ENCODE data around the gene WRNIP1.

The WRNIP1 gene

GRCh38 chr6:2746557-2747061 is 18.6 kb upstream of the WRNIP1 start:
- Histone ChIP-seq H3K9me3 (ENCODE audit: insufficient read depth, low read length) (no peaks in the 10 kb centered on the region), H3K4me2 (ENCODE audit: low read depth, low read length, poor library complexity, severe bottlenecking) (no peak overlapping the region), H3K9me2 (replicated peaks; ENCODE audit: insufficient read depth, low read length) (no peaks in the 10 kb centered on the region), H3K9ac (ENCODE audit: low read length) (no peak overlapping the region), H3K4me3 (ENCODE audit: insufficient read depth, low read length, poor library complexity, severe bottlenecking) (no peak overlapping the region), H3F3A (ENCODE audit: insufficient read depth) (no peaks in the 10 kb centered on the region), H3K27me3 (ENCODE audit: low read length) (no peaks in the 10 kb centered on the region), H2AFZ (ENCODE audit: low read depth, low read length, severe bottlenecking) (no peak overlapping the region), H3K79me2 (ENCODE audit: insufficient read depth, low read length) (no peaks in the 10 kb centered on the region), H3K36me3 (ENCODE audit: low read length) (no peaks in the 10 kb centered on the region), H3K27ac (ENCODE audit: low read depth, low read length) (no peak overlapping the region), H4K20me1 (ENCODE audit: low read depth, low read length) (no peaks in the 10 kb centered on the region)
- no peak for TF ChIP-seq EZH2phosphoT487 (conservative IDR thresholded peaks at IDR 0.05; ENCODE audit: low read length)

GRCh38 chr6:2748183-2748582 is 17.0 kb upstream of the WRNIP1 start:
- no peak for TF ChIP-seq EZH2phosphoT487 (conservative IDR thresholded peaks at IDR 0.05; ENCODE audit: low read length)
- no peak for TF ChIP-seq CTCF (IDR thresholded peaks at IDR 0.05; ENCODE audit: insufficient read depth, low read length, poor library complexity, severe bottlenecking)
- no peak overlapping the region for H3K9ac ChIP-seq (ENCODE audit: low read length)
- no peaks in the 10 kb centered on the region for H3K36me3 ChIP-seq (ENCODE audit: low read length)
- no peak overlapping the region for H3K4me2 ChIP-seq (ENCODE audit: low read depth, low read length, poor library complexity, severe bottlenecking)
- no peaks in the 10 kb centered on the region for H4K20me1 ChIP-seq (ENCODE audit: low read depth, low read length)
- no peak overlapping the region for H3K4me3 ChIP-seq (ENCODE audit: insufficient read depth, low read length, poor library complexity, severe bottlenecking)
- H3F3A ChIP-seq (ENCODE audit: insufficient read depth): no peaks in the 10 kb centered on the region
- H3K79me2 ChIP-seq (ENCODE audit: insufficient read depth, low read length): no peaks in the 10 kb centered on the region
- no peaks in the 10 kb centered on the region for H3K9me2 ChIP-seq (replicated peaks; ENCODE audit: insufficient read depth, low read length)
- H3K27ac ChIP-seq (ENCODE audit: low read depth, low read length): no peak overlapping the region
- no peaks in the 10 kb centered on the region for H3K27me3 ChIP-seq (ENCODE audit: low read length)
- no peaks in the 10 kb centered on the region for H3K9me3 ChIP-seq (ENCODE audit: insufficient read depth, low read length)
- no peak overlapping the region for H2AFZ ChIP-seq (ENCODE audit: low read depth, low read length, severe bottlenecking)

- Histone ChIP-seq H3K4me2 (ENCODE audit: low read depth, low read length, poor library complexity, severe bottlenecking) (no peak overlapping the region), H3K36me3 (ENCODE audit: low read length) (no peaks in the 10 kb centered on the region), H3K9me3 (ENCODE audit: insufficient read depth, low read length) (no peaks in the 10 kb centered on the region), H3K27me3 (ENCODE audit: low read length) (no peaks in the 10 kb centered on the region), H3K79me2 (ENCODE audit: insufficient read depth, low read length) (no peaks in the 10 kb centered on the region), H3K4me3 (ENCODE audit: insufficient read depth, low read length, poor library complexity, severe bottlenecking) (no peak overlapping the region), H4K20me1 (ENCODE audit: low read depth, low read length) (no peaks in the 10 kb centered on the region), H3F3A (ENCODE audit: insufficient read depth) (no peaks in the 10 kb centered on the region), H2AFZ (ENCODE audit: low read depth, low read length, severe bottlenecking) (no peak overlapping the region), H3K27ac (ENCODE audit: low read depth, low read length) (no peak overlapping the region), H3K9ac (ENCODE audit: low read length) (no peak overlapping the region), H3K9me2 (replicated peaks; ENCODE audit: insufficient read depth, low read length) (no peaks in the 10 kb centered on the region)
- no peak for TF ChIP-seq EZH2phosphoT487 (conservative IDR thresholded peaks at IDR 0.05; ENCODE audit: low read length)
- peak; percentile 99 for TF ChIP-seq CTCF (IDR thresholded peaks at IDR 0.05; ENCODE audit: insufficient read depth, low read length, poor library complexity, severe bottlenecking)
Measured at GRCh38 chr6:2749969-2750600, 15.1 kb upstream of the WRNIP1 start.

- no peak within 1 kb of the TSS for H2AFZ ChIP-seq (ENCODE audit: low read depth, low read length, severe bottlenecking)
Measured at GRCh38 chr6:2750832-2751231, 14.4 kb upstream of the WRNIP1 start, which contains the start of gene MYLK4. MYLK4 (minus strand) TSS chr6:2750922; CDS start chr6:2749294, 1,628 bp downstream.

More at GRCh38 chr6:2750832-2751231, 14.4 kb upstream of the WRNIP1 start, which contains the start of gene MYLK4:
- Histone ChIP-seq H3K27ac (ENCODE audit: low read depth, low read length) (no peak within 1 kb of the TSS), H3K36me3 (ENCODE audit: low read length) (no peaks in the 10 kb centered on the region), H3K9me3 (ENCODE audit: insufficient read depth, low read length) (no peaks in the 10 kb centered on the region), H3K9me2 (replicated peaks; ENCODE audit: insufficient read depth, low read length) (no peaks in the 10 kb centered on the region), H3K9ac (ENCODE audit: low read length) (no peak within 1 kb of the TSS), H3K27me3 (ENCODE audit: low read length) (no peaks in the 10 kb centered on the region), H3K4me3 (ENCODE audit: insufficient read depth, low read length, poor library complexity, severe bottlenecking) (no peak within 1 kb of the TSS), H3F3A (ENCODE audit: insufficient read depth) (no peaks in the 10 kb centered on the region), H4K20me1 (ENCODE audit: low read depth, low read length) (no peaks in the 10 kb centered on the region), H3K4me2 (ENCODE audit: low read depth, low read length, poor library complexity, severe bottlenecking) (no peak within 1 kb of the TSS), H3K79me2 (ENCODE audit: insufficient read depth, low read length) (no peaks in the 10 kb centered on the region)
- no peak for TF ChIP-seq CTCF (IDR thresholded peaks at IDR 0.05; ENCODE audit: insufficient read depth, low read length, poor library complexity, severe bottlenecking)
- no peak for TF ChIP-seq EZH2phosphoT487 (conservative IDR thresholded peaks at IDR 0.05; ENCODE audit: low read length)
